MCF 10A (cell line): Measurements from ENCODE around the gene PTPRM. TPM values are rescaled to one million over a fixed set of nuclear protein-coding genes. Genes with fewer than 3 reads are reported as not detected.

Experiments used
- BruUV-seq: library from RNA; stranded (reverse); fragments of 400-500 nt; replicated peaks from 2 replicates; lab custom pipeline; 2021; lab: Mats Ljungman, UMichigan
- CTCF ChIA-PET: fragments of 300-600 bp; sonication (Branson Sonifier 250); formaldehyde crosslinking; extraction: SDS; loops from one replicate; lab custom pipeline; 2021; ENCODE audit warnings: antibody characterized with exemption, inconsistent platforms; lab: Yijun Ruan, JAX
- POLR2A ChIA-PET: fragments of 300-600, 350-650 bp; sonication (Branson Sonifier 250); formaldehyde crosslinking; extraction: SDS; loops from one replicate; lab custom pipeline; 2020; ENCODE audit warnings: antibody characterized with exemption, inconsistent platforms; lab: Yijun Ruan, JAX
- DNase-seq: peaks from one replicate; pipeline ENCODE4 v3.0.0-alpha.2; 2018; ENCODE audit not compliant: unreplicated experiment
- H3K27ac Mint-ChIP-seq: one replicate; pipeline ENCODE4 v1.8.0; 2022; ENCODE audit warnings: mild to moderate bottlenecking, low read depth, mixed read lengths; ENCODE audit not compliant: unreplicated experiment
- H3K27me3 Mint-ChIP-seq: one replicate; pipeline ENCODE4 v1.8.0; 2022; ENCODE audit warnings: mixed read lengths; ENCODE audit not compliant: insufficient read depth, unreplicated experiment
- H3K36me3 Mint-ChIP-seq: one replicate; pipeline ENCODE4 v1.8.0; 2022; ENCODE audit warnings: mild to moderate bottlenecking, moderate library complexity, mixed read lengths; ENCODE audit not compliant: insufficient read depth, unreplicated experiment
- H3K4me1 Mint-ChIP-seq: one replicate; pipeline ENCODE4 v1.8.0; 2022; ENCODE audit warnings: mixed read lengths; ENCODE audit not compliant: insufficient read depth, unreplicated experiment
- H3K4me3 Mint-ChIP-seq: one replicate; pipeline ENCODE4 v1.8.0; 2022; ENCODE audit warnings: mild to moderate bottlenecking, moderate library complexity, mixed read lengths; ENCODE audit not compliant: unreplicated experiment
- H3K9me3 Mint-ChIP-seq: one replicate; pipeline ENCODE4 v1.8.0; 2022; ENCODE audit warnings: mixed read lengths; ENCODE audit not compliant: unreplicated experiment
- intact Hi-C: fragments of 100-400 bp; cut with micrococcal nuclease; formaldehyde crosslinking; loops from 2 replicates; pipeline ENCODE4 v1.14.1; 2022
- total RNA-seq: library from RNA; stranded (reverse); gene quantifications from 2 replicates; pipeline ENCODE4 v1.2.3, GENCODE V29; 2022
- TF ChIP-seq, protein P1 (sequence below): fragments of 200-600 bp; IDR thresholded peaks from one replicate; pipeline ENCODE4 v1.8.0; 2022; ENCODE audit warnings: antibody characterized with exemption, mild to moderate bottlenecking; ENCODE audit not compliant: unreplicated experiment

Gene PTPRM
- total RNA-seq, 1 experiment from 2014 or later: 82.8 TPM

DNA sequence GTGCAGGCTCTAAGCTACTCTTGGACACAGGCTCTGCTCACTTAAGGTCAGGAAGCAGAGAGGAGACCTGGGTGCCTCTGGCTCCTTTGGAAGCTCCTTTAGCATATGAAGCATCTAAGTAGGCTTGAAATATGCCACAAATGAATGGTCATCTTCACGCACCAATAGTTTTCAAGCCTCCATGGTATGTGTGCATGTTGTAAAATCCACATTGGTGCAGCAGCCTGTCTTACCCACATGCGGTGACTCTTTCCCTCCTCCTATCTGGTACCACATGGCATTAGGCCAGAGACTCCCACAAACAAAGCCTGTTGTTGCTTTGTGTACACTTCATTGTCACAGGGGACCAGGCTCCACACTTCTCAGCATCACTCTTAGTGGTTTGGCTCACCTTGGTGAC, 599.9 kb downstream of the PTPRM start:
- no peak overlapping the region for H3K4me3 Mint-ChIP-seq
- no peaks in the 10 kb centered on the region for H3K9me3 Mint-ChIP-seq
- intact Hi-C loops: no loop called here
- ChIA-PET CTCF (no interaction called here), POLR2A (interaction anchor here (0.6 to 0.9 kb wide), 2 partner anchors 10 to 57 kb away, joined by 3 to 4 read pairs; no protein-coding TSS in a partner anchor)
- H3K36me3 Mint-ChIP-seq: no peaks in the 10 kb centered on the region
- H3K27ac Mint-ChIP-seq: no peak overlapping the region
- BruUV-seq: no TSS peak
- TF ChIP-seq, protein P1, sequence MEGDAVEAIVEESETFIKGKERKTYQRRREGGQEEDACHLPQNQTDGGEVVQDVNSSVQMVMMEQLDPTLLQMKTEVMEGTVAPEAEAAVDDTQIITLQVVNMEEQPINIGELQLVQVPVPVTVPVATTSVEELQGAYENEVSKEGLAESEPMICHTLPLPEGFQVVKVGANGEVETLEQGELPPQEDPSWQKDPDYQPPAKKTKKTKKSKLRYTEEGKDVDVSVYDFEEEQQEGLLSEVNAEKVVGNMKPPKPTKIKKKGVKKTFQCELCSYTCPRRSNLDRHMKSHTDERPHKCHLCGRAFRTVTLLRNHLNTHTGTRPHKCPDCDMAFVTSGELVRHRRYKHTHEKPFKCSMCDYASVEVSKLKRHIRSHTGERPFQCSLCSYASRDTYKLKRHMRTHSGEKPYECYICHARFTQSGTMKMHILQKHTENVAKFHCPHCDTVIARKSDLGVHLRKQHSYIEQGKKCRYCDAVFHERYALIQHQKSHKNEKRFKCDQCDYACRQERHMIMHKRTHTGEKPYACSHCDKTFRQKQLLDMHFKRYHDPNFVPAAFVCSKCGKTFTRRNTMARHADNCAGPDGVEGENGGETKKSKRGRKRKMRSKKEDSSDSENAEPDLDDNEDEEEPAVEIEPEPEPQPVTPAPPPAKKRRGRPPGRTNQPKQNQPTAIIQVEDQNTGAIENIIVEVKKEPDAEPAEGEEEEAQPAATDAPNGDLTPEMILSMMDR: no peak
- no peak for DNase-seq
- H3K27me3 Mint-ChIP-seq: no peaks in the 10 kb centered on the region
- peaks cover 10% of the 10 kb centered on the region for H3K4me1 Mint-ChIP-seq

DNA sequence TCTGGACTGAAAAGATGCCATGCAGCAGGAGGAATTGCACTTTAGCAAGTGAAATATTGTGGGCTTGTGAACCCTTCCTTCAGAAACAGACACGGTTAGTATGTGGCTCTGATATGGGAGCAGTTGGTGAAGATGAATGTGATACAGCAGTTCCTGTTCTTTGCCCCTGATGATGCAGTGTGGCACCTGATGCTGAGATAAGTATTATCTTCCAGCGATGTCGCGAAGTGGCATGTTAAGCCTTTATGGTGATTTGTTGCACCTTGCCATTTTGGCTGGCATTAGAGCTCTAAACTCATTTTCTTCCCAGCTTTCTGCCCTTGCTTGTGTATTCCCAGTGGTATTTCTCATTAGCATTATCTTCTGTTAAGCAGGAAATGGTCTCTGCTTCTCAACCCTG, 600.6 kb downstream of the PTPRM start:
- Mint-ChIP-seq H3K4me1 (peaks cover 8% of the 10 kb centered on the region), H3K9me3 (no peaks in the 10 kb centered on the region), H3K4me3 (no peak overlapping the region), H3K27ac (no peak overlapping the region), H3K36me3 (no peaks in the 10 kb centered on the region), H3K27me3 (no peaks in the 10 kb centered on the region)
- DNase-seq: no peak
- ChIA-PET CTCF (no interaction called here), POLR2A (no interaction called here)
- intact Hi-C loops: no loop called here
- BruUV-seq: no TSS peak
- TF ChIP-seq, protein P1: no peak

DNA sequence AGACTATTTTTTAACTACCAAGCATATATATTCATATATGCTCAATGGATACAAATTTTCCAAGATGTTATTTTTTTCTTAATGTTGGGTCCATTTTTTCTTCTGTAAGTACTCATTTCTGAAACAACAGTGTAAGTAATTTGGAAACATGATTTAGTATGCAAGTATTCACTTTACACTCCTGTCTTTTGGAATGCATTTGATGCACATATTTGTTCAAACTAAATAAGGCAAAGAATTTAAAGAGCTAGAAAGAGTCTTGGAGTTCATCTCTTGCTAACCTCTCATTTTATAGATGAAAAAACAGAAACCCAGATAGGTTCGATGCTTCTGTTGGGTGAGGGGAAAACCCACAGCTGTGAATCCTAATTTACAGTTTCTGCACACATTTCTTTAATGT, 602.6 kb downstream of the PTPRM start:
- no peak for DNase-seq
- Mint-ChIP-seq H3K9me3 (no peaks in the 10 kb centered on the region), H3K4me3 (no peak overlapping the region), H3K4me1 (no peaks in the 10 kb centered on the region), H3K27ac (no peak overlapping the region), H3K36me3 (no peaks in the 10 kb centered on the region), H3K27me3 (no peaks in the 10 kb centered on the region)
- POLR2A ChIA-PET: interaction anchor here (0.6 to 0.7 kb wide), 2 partner anchors 165 to 393 kb away, joined by 3 read pairs; no protein-coding TSS in a partner anchor
- no TSS peak for BruUV-seq
- TF ChIP-seq, protein P1: no peak
- CTCF ChIA-PET: no interaction called here
- intact Hi-C loops: no loop called here

DNA sequence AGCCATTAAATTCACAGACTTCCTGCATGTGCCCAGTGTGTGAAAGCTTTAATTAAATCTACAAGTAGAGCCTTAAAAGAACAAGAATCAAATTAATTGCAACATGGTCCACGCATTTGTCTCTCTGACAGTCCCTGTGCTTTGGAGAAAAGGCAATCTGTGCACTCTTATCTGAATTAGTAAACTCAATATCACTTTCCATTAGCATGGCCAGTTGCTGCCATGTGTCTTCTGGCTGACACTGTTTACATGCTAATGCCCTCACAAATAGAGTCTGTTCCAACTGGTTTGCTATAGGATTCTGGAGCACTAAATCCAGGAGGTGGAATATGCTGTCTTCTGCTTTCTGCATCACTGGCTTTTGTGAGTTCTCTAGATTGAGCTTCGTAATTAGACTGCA, 607.7 kb downstream of the PTPRM start:
- Mint-ChIP-seq H3K9me3 (no peaks in the 10 kb centered on the region), H3K27ac (no peak overlapping the region), H3K27me3 (no peaks in the 10 kb centered on the region), H3K4me1 (peaks cover 20% of the 10 kb centered on the region), H3K4me3 (no peak overlapping the region), H3K36me3 (peaks cover 7% of the 10 kb centered on the region)
- no peak for DNase-seq
- BruUV-seq: no TSS peak
- TF ChIP-seq, protein P1: no peak
- ChIA-PET POLR2A (no interaction called here), CTCF (no interaction called here)
- intact Hi-C loops: no loop called here
